Hepatocyte (in vitro differentiated cells): ENCODE measurements around the gene KIF26B. TPM values are rescaled to one million over a fixed set of nuclear protein-coding genes. Genes with fewer than 3 reads are reported as not detected.

Source experiments
- DNase-seq: peaks from one replicate; pipeline ENCODE4 v3.0.0-alpha.2; 2016; ENCODE audit warnings: low spot score
- H2AFZ ChIP-seq: fragments of 200-600 bp; sonication (generic); 2 replicates; pipeline ENCODE4 v1.6.0; 2016; ENCODE audit warnings: antibody characterized with exemption, mild to moderate bottlenecking
- H3K27ac ChIP-seq: fragments of 200-600 bp; sonication (generic); 2 replicates; pipeline ENCODE4 v1.5.1; 2016; ENCODE audit warnings: mild to moderate bottlenecking
- H3K27me3 ChIP-seq: fragments of 200-600 bp; sonication (generic); 2 replicates; pipeline ENCODE4 v1.6.1; 2016
- H3K36me3 ChIP-seq: fragments of 200-600 bp; sonication (generic); replicated peaks from 2 replicates; pipeline ENCODE4 v1.5.1; 2016; ENCODE audit warnings: low read depth; ENCODE audit not compliant: insufficient read depth
- H3K4me1 ChIP-seq: fragments of 200-600 bp; sonication (generic); 2 replicates; pipeline ENCODE4 v1.5.1; 2016; ENCODE audit warnings: mild to moderate bottlenecking, moderate library complexity; ENCODE audit not compliant: insufficient read depth
- H3K4me2 ChIP-seq: fragments of 200-600 bp; sonication (generic); 2 replicates; pipeline ENCODE4 v1.6.0; 2016
- H3K4me3 ChIP-seq: fragments of 200-600 bp; sonication (generic); 2 replicates; pipeline ENCODE4 v1.5.1; 2016; ENCODE audit warnings: mild to moderate bottlenecking
- H3K79me2 ChIP-seq: fragments of 200-600 bp; sonication (generic); 2 replicates; pipeline ENCODE4 v1.6.0; 2017; ENCODE audit warnings: mild to moderate bottlenecking
- H3K9me2 ChIP-seq: fragments of 200-600 bp; sonication (generic); replicated peaks from 2 replicates; pipeline ENCODE4 v1.6.0; 2017; ENCODE audit warnings: mild to moderate bottlenecking; ENCODE audit not compliant: insufficient read depth
- H3K9me3 ChIP-seq: fragments of 200-600 bp; sonication (generic); 2 replicates; pipeline ENCODE4 v1.5.1; 2016; ENCODE audit warnings: low read depth, mild to moderate bottlenecking
- H4K20me1 ChIP-seq: fragments of 200-600 bp; sonication (generic); 2 replicates; pipeline ENCODE4 v1.6.0; 2016; ENCODE audit warnings: mild to moderate bottlenecking; ENCODE audit not compliant: insufficient read depth, poor library complexity, severe bottlenecking
- EZH2 ChIP-seq: fragments of 200-600 bp; sonication (generic); IDR thresholded peaks from 2 replicates; pipeline ENCODE4 v1.6.1; 2016; ENCODE audit warnings: antibody characterized with exemption, mild to moderate bottlenecking, borderline replicate concordance
- EZH2phosphoT487 ChIP-seq: fragments of 200-600 bp; sonication (generic); IDR thresholded peaks from one replicate; pipeline ENCODE4 v1.6.1; 2018; ENCODE audit warnings: antibody characterized with exemption, mild to moderate bottlenecking, low read depth, moderate library complexity; ENCODE audit not compliant: unreplicated experiment, severe bottlenecking
- WGBS: methylation state at CpG from one replicate; pipeline ENCODE4 v1.1.6; 2016; ENCODE audit warnings: low lambda C conversion rate; ENCODE audit errors: missing lambda C conversion rate; 5-methylcytosine and 5-hydroxymethylcytosine counted together
- polyA plus RNA-seq: library from polyadenylated mRNA; unstranded; fragments of >200 nt; fragmentation: Nextera tagmentation; extraction: Ambion mirVana; gene quantifications from 2 replicates; pipeline ENCODE4 v1.2.1, GENCODE V29; 2016
- total RNA-seq: library from RNA; depleted of rRNA; stranded (reverse); fragments of >200 nt; gene quantifications from 2 replicates; pipeline ENCODE4 v1.2.3, GENCODE V29; 2014
- TF ChIP-seq, protein P1 (sequence below): fragments of 200-600 bp; sonication (generic); IDR thresholded peaks from 2 replicates; pipeline ENCODE4 v1.5.1; 2016; ENCODE audit warnings: antibody characterized with exemption, mild to moderate bottlenecking; ENCODE audit not compliant: poor library complexity

Gene KIF26B
- total and polyA plus RNA-seq, 2 experiments from 2014 or later: 12.7 to 21.6 TPM

DNA sequence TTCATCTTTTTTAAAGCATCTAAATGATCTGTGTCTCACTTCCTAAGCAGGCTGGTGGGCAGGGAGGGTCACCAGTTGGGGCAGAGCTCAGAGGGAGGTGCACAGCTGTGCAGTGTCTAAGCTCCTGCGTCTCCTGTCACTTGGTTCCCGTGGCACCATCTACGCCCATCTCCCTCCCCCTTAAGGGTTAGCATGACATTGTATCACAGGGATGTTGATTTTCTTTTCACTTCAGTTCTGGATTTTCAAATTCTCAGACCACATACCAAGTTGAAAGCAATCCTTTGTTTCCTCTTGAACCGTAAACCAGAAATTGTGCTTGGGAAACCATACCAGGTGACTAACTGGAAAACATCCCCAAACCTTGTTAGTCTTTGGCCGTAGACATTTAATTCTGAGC lies 187.0 kb downstream of the KIF26B start:
- TF ChIP-seq EZH2: no peak
- TF ChIP-seq, protein P1, sequence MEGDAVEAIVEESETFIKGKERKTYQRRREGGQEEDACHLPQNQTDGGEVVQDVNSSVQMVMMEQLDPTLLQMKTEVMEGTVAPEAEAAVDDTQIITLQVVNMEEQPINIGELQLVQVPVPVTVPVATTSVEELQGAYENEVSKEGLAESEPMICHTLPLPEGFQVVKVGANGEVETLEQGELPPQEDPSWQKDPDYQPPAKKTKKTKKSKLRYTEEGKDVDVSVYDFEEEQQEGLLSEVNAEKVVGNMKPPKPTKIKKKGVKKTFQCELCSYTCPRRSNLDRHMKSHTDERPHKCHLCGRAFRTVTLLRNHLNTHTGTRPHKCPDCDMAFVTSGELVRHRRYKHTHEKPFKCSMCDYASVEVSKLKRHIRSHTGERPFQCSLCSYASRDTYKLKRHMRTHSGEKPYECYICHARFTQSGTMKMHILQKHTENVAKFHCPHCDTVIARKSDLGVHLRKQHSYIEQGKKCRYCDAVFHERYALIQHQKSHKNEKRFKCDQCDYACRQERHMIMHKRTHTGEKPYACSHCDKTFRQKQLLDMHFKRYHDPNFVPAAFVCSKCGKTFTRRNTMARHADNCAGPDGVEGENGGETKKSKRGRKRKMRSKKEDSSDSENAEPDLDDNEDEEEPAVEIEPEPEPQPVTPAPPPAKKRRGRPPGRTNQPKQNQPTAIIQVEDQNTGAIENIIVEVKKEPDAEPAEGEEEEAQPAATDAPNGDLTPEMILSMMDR: no peak
- no peak for TF ChIP-seq EZH2phosphoT487
- Histone ChIP-seq H3K4me2 (no peak overlapping the region), H3K9me3 (no peaks in the 10 kb centered on the region), H3K79me2 (peaks cover 32% of the 10 kb centered on the region), H4K20me1 (no peaks in the 10 kb centered on the region), H3K4me3 (no peak overlapping the region), H3K27ac (no peak overlapping the region), H3K9me2 (no peaks in the 10 kb centered on the region), H3K4me1 (no peaks in the 10 kb centered on the region), H3K36me3 (no peaks in the 10 kb centered on the region), H2AFZ (no peak overlapping the region), H3K27me3 (no peaks in the 10 kb centered on the region)
- DNase-seq: no peak
- WGBS: 88% methylated on average over 5 of the region's 5 CpGs

DNA sequence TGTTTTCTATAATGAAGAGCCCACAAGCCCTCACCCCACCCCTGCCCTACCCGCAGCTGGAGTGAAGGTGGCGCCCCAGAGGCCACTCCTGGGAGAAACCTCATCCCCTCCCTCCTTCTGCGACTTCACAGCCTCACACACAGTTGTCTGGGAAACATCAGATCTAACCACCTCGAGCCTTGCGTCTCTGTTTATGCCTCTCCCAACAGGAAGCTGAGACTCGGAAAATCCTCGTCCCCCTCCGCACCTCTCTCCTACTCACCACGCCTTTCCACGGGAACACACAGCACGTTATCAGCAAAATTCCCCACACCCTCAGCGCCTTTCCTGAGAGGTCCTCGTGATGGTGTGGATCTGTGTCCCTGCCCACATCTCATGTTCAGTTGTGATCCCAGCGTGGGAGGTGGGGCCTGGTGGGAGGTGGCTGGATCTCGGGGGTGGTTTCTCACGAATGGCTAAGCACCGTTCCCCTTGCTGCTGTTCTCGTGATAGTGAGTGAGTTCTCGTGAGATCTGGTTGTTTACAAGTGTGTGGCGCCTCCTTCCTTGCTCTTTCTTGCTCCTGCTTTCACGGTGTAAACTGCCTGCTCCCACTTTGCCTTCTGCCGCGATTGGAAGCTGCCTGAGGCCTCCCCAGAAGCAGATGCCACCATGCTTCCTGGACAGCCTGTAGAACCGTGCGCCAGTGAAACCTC lies 190.6 kb downstream of the KIF26B start:
- TF ChIP-seq EZH2phosphoT487 (no peak), EZH2 (no peak)
- TF ChIP-seq, protein P1: no peak
- H4K20me1 ChIP-seq: no peaks in the 10 kb centered on the region
- no peak overlapping the region for H2AFZ ChIP-seq
- H3K27ac ChIP-seq: peak overlapping the region; percentile 51
- no peaks in the 10 kb centered on the region for H3K36me3 ChIP-seq
- H3K27me3 ChIP-seq: no peaks in the 10 kb centered on the region
- H3K79me2 ChIP-seq: peaks cover 40% of the 10 kb centered on the region
- 76% methylated on average over 25 of the region's 25 CpGs for WGBS
- H3K4me1 ChIP-seq: no peaks in the 10 kb centered on the region
- H3K4me2 ChIP-seq: peak overlapping the region; percentile 54
- peak; percentile 29 for DNase-seq
- no peaks in the 10 kb centered on the region for H3K9me2 ChIP-seq
- H3K9me3 ChIP-seq: no peaks in the 10 kb centered on the region
- no peak overlapping the region for H3K4me3 ChIP-seq

DNA sequence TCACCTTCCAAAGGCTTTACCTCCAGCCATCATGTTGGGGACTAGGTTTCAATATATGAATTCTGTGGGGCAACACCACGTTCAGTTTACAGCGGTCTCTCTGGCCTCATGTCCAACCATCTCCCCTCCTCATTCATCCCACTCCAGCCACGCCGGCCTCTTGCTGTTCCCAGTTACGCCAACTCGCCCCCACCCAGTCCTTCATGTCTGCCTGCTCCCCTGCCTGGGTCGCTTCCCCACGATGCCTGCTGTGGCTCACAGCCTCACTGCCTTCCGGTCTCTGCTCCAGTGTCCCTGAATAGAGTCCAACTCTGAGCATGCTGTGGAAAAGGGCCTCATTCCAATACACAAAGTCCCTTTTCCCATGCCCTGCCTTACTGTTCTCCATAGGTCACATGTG lies 193.8 kb downstream of the KIF26B start:
- no peak for DNase-seq
- TF ChIP-seq EZH2 (no peak), EZH2phosphoT487 (no peak)
- TF ChIP-seq, protein P1: no peak
- WGBS: 98% methylated on average over 9 of the region's 9 CpGs
- Histone ChIP-seq H3K27ac (no peak overlapping the region), H3K79me2 (peaks cover 38% of the 10 kb centered on the region), H3K4me2 (no peak overlapping the region), H4K20me1 (no peaks in the 10 kb centered on the region), H3K4me3 (no peak overlapping the region), H3K4me1 (no peaks in the 10 kb centered on the region), H2AFZ (no peak overlapping the region), H3K27me3 (no peaks in the 10 kb centered on the region), H3K36me3 (no peaks in the 10 kb centered on the region), H3K9me2 (no peaks in the 10 kb centered on the region), H3K9me3 (no peaks in the 10 kb centered on the region)
